HepG2 (cell line): Measurements from ENCODE around the gene TNFAIP6. TPM values are rescaled to one million over a fixed set of nuclear protein-coding genes. Genes with fewer than 3 reads are reported as not detected.
A peak's percentile ranks its signal among the peaks of the same experiment; 100 is the strongest.

ENCODE experiments used
- ATM ChIP-seq: fragments of 450-650 bp; IDR thresholded peaks from 2 replicates; pipeline ENCODE4 v1.7.1; 2017; ENCODE audit warnings: mild to moderate bottlenecking, borderline replicate concordance
- FOXK2 ChIP-seq: fragments of 450-650 bp; IDR thresholded peaks from 2 replicates; pipeline ENCODE4 v1.6.1; 2016
- LCORL ChIP-seq, 2 experiments: fragments of 450-650 bp in 1 of 2; sonication (generic) in 1 of 2; formaldehyde crosslinking in 1 of 2; IDR thresholded peaks; 2 replicates each; pipeline versions ENCODE4 v1.5.0 to v1.6.1; 2017 to 2020; ENCODE audit warnings: antibody characterized with exemption in 1 of 2, missing genetic modification reagents in 1 of 2
- NCOA5 ChIP-seq: sonication (generic); formaldehyde crosslinking; IDR thresholded peaks from 2 replicates; pipeline ENCODE4 v1.4.0; 2020; ENCODE audit warnings: missing genetic modification reagents
- NFKB2 ChIP-seq: sonication (generic); formaldehyde crosslinking; IDR thresholded peaks from 2 replicates; pipeline ENCODE4 v1.4.0; 2020; ENCODE audit warnings: missing genetic modification reagents, borderline replicate concordance
- NONO ChIP-seq, 2 experiments: fragments of 450-650 bp in 1 of 2; sonication (generic) in 1 of 2; formaldehyde crosslinking in 1 of 2; IDR thresholded peaks in 1 of 2; conservative IDR thresholded peaks in 1 of 2; 2 replicates each; pipeline versions ENCODE4 v1.6.1 to v1.8.0; 2017 to 2022; ENCODE audit warnings: mild to moderate bottlenecking in 1 of 2, missing genetic modification reagents in 1 of 2, moderate library complexity in 1 of 2
- RBM39 ChIP-seq: fragments of 200-400 bp; formaldehyde crosslinking; IDR thresholded peaks from one replicate; pipeline ENCODE4 v1.6.1; 2018; ENCODE audit warnings: antibody characterized with exemption, mild to moderate bottlenecking, low read depth, low read length; ENCODE audit not compliant: poor library complexity, severe bottlenecking
- REXO4 ChIP-seq: sonication (generic); formaldehyde crosslinking; IDR thresholded peaks from 2 replicates; pipeline ENCODE4 v1.8.0; 2022; ENCODE audit warnings: missing genetic modification reagents, mild to moderate bottlenecking, borderline replicate concordance
- ZFP1 ChIP-seq: IDR thresholded peaks from 2 replicates; pipeline ENCODE4 v1.6.1; 2016
- ZNF670 ChIP-seq: sonication (generic); formaldehyde crosslinking; IDR thresholded peaks from 2 replicates; pipeline ENCODE4 v1.8.0; 2022; ENCODE audit warnings: mild to moderate bottlenecking, missing genetic modification reagents, borderline replicate concordance
- polyA plus RNA-seq, 8 experiments: library from polyadenylated mRNA; depleted of rRNA in 3 of 8; stranded (reverse) in 7 of 8; unstranded in 1 of 8; fragments of >200 nt; fragmentation: Illumina TruSeq in 4 of 8; extraction: Trizol in 4 of 8; gene quantifications; 2 replicates each; pipeline versions ENCODE4 v1.2.1 to v1.2.3, GENCODE V29; 2011 to 2016; ENCODE audit warnings: low read depth in 4 of 8, missing spikeins in 1 of 8, mixed read lengths in 1 of 8; ENCODE audit not compliant: insufficient read depth in 1 of 8
- total RNA-seq, 5 experiments: library from RNA; depleted of rRNA; stranded (reverse); fragments of >200 nt; fragmentation: Illumina TruSeq; extraction: Trizol; gene quantifications; 2 replicates each; pipeline ENCODE4 v1.2.3, GENCODE V29; 2016; ENCODE audit warnings: low read depth in 1 of 5
- TF ChIP-seq, protein P1 (sequence below): sonication (generic); formaldehyde crosslinking; IDR thresholded peaks from 2 replicates; pipeline ENCODE4 v1.9.0; 2021; ENCODE audit warnings: missing genetic modification reagents, borderline replicate concordance
- TF ChIP-seq, protein P2 (sequence below): IDR thresholded peaks from 2 replicates; pipeline ENCODE4 v1.6.1; 2016; ENCODE audit warnings: low read depth
- TF ChIP-seq, protein P3 (sequence below): sonication (generic); formaldehyde crosslinking; IDR thresholded peaks from 2 replicates; pipeline ENCODE4 v1.4.0; 2020; ENCODE audit warnings: missing genetic modification reagents
- TF ChIP-seq, protein P4 (sequence below): sonication (generic); formaldehyde crosslinking; IDR thresholded peaks from 2 replicates; pipeline ENCODE4 v1.4.0; 2020; ENCODE audit warnings: missing genetic modification reagents, mild to moderate bottlenecking, borderline replicate concordance
- TF ChIP-seq, protein P5 (sequence below): sonication (generic); formaldehyde crosslinking; IDR thresholded peaks from 2 replicates; pipeline ENCODE4 v1.4.0; 2020; ENCODE audit warnings: missing genetic modification reagents
- TF ChIP-seq, protein P6 (sequence below): sonication (generic); formaldehyde crosslinking; IDR thresholded peaks from 2 replicates; pipeline ENCODE4 v1.9.0; 2021; ENCODE audit warnings: missing genetic modification reagents, mild to moderate bottlenecking, borderline replicate concordance

TNFAIP6 gene
- total and polyA plus RNA-seq, 2 of the 13 experiments (the other 11 are each of a cell fraction or from before 2014, with no cell fraction given), result not detected

DNA sequence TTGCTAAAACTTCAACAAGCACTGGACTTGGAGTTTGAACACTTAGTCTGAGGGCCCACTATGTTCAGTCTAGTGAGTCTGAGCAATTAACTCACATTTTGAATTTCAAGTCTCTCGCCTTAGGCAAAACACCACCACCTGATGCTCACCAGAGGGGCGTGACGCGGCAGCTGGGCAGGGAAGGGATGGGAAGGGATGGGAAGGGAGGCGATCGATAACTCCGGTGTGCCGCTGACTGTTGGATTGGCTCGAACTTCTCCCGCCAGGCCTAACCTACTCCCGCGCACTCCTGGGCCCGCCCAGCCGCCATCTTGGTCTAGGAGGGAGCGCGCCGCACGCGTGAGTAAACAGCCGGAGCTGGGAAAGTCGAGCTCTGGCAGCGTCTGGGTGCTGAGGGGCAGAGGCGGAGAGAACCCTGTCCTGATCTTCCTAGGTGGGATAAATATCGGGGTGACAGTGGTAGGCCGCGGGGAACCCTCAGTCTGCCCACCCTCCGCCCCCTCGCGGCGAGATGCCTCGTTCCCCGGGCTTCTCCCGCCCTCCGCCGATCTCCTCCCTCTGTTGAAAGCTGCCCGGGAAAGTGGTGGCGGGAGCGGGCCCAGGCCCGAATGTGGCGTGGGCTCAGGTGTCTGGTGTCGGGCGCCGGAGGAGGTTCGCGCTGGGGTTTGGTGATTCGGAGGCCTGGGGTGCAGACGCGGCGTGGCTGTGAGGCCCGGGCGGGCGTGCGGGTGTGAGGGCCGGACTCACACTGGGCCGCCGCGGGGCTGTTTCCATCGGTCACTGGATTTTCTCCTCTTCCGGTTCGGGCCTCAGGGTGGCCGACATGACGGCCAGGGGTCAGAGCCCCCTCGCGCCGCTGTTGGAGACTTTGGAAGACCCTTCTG is 52.5 kb downstream of the TNFAIP6 start, which contains the start of gene RIF1 (continued):
- TF ChIP-seq REXO4 (CRISPR knock-in tag) (0 out of 2 replicates have a peak, but pooled peaks have one; percentile 36), NFKB2 (CRISPR knock-in tag) (peak; percentile 91; the same call in 1 of the 2 replicates), LCORL (IDR thresholded peaks at IDR 0.05) (no peak; the same call in 1 of the 2 replicates), LCORL (CRISPR knock-in tag; IDR thresholded peaks at IDR 0.05) (peak; percentile 56; the same call in 1 of the 2 replicates), ATM (no peak), ZNF670 (peak; percentile 94; the same call in 1 of the 2 replicates), RBM39 (peak; percentile 98), NCOA5 (no peak), FOXK2 (peak; percentile 63), NONO (IDR thresholded peaks at IDR 0.05) (no peak), NONO (CRISPR knock-in tag; conservative IDR thresholded peaks at IDR 0.05) (peak; percentile 91), ZFP1 (0 out of 2 replicates have a peak, but pooled peaks have one; percentile 2)
- TF ChIP-seq, protein P1, sequence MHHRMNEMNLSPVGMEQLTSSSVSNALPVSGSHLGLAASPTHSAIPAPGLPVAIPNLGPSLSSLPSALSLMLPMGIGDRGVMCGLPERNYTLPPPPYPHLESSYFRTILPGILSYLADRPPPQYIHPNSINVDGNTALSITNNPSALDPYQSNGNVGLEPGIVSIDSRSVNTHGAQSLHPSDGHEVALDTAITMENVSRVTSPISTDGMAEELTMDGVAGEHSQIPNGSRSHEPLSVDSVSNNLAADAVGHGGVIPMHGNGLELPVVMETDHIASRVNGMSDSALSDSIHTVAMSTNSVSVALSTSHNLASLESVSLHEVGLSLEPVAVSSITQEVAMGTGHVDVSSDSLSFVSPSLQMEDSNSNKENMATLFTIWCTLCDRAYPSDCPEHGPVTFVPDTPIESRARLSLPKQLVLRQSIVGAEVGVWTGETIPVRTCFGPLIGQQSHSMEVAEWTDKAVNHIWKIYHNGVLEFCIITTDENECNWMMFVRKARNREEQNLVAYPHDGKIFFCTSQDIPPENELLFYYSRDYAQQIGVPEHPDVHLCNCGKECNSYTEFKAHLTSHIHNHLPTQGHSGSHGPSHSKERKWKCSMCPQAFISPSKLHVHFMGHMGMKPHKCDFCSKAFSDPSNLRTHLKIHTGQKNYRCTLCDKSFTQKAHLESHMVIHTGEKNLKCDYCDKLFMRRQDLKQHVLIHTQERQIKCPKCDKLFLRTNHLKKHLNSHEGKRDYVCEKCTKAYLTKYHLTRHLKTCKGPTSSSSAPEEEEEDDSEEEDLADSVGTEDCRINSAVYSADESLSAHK (CRISPR knock-in tag), result no peak
- TF ChIP-seq, protein P2, sequence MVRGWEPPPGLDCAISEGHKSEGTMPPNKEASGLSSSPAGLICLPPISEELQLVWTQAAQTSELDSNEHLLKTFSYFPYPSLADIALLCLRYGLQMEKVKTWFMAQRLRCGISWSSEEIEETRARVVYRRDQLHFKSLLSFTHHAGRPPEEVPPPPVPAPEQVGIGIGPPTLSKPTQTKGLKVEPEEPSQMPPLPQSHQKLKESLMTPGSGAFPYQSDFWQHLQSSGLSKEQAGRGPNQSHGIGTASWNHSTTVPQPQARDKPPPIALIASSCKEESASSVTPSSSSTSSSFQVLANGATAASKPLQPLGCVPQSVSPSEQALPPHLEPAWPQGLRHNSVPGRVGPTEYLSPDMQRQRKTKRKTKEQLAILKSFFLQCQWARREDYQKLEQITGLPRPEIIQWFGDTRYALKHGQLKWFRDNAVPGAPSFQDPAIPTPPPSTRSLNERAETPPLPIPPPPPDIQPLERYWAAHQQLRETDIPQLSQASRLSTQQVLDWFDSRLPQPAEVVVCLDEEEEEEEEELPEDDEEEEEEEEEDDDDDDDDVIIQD (CRISPR knock-in tag), result peak; percentile 71; the same call in 1 of the 2 replicates
- TF ChIP-seq, protein P3, sequence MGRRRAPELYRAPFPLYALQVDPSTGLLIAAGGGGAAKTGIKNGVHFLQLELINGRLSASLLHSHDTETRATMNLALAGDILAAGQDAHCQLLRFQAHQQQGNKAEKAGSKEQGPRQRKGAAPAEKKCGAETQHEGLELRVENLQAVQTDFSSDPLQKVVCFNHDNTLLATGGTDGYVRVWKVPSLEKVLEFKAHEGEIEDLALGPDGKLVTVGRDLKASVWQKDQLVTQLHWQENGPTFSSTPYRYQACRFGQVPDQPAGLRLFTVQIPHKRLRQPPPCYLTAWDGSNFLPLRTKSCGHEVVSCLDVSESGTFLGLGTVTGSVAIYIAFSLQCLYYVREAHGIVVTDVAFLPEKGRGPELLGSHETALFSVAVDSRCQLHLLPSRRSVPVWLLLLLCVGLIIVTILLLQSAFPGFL (CRISPR knock-in tag), result no peak
- TF ChIP-seq, protein P4, sequence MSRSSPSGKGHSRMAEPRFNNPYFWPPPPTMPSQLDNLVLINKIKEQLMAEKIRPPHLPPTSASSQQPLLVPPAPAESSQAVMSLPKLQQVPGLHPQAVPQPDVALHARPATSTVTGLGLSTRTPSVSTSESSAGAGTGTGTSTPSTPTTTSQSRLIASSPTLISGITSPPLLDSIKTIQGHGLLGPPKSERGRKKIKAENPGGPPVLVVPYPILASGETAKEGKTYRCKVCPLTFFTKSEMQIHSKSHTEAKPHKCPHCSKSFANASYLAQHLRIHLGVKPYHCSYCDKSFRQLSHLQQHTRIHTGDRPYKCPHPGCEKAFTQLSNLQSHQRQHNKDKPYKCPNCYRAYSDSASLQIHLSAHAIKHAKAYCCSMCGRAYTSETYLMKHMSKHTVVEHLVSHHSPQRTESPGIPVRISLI (CRISPR knock-in tag), result peak; percentile 49; the same call in 1 of the 2 replicates
- TF ChIP-seq, protein P5, sequence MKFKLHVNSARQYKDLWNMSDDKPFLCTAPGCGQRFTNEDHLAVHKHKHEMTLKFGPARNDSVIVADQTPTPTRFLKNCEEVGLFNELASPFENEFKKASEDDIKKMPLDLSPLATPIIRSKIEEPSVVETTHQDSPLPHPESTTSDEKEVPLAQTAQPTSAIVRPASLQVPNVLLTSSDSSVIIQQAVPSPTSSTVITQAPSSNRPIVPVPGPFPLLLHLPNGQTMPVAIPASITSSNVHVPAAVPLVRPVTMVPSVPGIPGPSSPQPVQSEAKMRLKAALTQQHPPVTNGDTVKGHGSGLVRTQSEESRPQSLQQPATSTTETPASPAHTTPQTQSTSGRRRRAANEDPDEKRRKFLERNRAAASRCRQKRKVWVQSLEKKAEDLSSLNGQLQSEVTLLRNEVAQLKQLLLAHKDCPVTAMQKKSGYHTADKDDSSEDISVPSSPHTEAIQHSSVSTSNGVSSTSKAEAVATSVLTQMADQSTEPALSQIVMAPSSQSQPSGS, result peak; percentile 61; the same call in 1 of the 2 replicates
- TF ChIP-seq, protein P6, sequence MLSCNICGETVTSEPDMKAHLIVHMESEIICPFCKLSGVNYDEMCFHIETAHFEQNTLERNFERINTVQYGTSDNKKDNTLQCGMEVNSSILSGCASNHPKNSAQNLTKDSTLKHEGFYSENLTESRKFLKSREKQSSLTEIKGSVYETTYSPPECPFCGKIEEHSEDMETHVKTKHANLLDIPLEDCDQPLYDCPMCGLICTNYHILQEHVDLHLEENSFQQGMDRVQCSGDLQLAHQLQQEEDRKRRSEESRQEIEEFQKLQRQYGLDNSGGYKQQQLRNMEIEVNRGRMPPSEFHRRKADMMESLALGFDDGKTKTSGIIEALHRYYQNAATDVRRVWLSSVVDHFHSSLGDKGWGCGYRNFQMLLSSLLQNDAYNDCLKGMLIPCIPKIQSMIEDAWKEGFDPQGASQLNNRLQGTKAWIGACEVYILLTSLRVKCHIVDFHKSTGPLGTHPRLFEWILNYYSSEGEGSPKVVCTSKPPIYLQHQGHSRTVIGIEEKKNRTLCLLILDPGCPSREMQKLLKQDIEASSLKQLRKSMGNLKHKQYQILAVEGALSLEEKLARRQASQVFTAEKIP (CRISPR knock-in tag), result no peak
